OCI-M1 (cell line): Measurements from ENCODE around the gene ABTB1.
"Not testable (repeated sequence)": the region's sequence is repeated elsewhere in the genome, so short reads cannot be mapped to it uniquely, and the experiment has no call there.

Experiments
- DNase-seq: peaks from one replicate; lab custom pipeline; 2025; lab: John Stamatoyannopoulos, UW

ABTB1 gene

DNA sequence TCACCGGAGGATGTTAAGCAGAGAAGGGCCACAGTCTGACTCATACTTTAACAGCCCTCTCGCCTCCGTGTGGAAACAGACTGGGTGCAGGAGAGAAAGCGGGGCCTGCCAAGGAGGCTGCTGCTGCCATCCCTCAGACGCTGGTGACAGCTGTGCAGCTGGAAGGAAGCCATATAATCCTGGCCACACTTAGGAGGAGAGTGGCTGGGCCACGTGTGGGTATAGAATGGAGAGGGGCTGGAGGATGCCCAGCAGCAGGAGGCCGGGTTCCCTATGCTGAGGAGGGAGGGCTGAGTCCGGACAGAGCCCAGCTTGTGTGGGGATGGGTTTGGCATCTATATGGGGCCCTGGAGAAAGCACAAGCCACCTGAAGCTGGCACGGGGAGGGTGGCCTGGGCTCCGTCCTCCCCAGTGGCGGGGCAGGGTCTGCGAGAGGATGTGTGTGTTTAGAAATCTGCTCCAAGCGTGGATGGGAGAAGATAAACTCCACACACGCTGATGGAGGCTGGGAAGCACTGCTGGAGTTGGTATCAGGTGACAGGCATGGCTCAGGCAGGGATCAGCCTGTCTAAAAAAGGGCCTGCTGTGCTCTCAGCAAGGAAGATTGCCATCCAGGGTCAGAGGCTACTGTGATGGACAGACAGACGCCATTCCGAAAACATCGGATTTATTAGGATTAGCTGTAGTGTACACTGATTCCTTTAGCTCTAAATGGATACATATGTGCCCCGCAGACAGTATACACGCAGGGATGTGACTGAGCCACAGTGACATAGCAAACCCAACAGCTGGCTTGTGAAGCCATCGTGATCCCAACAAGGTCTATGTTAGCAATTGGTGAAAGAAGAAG lies 15.9 kb downstream of the ABTB1 start:
- no peak for DNase-seq

DNA sequence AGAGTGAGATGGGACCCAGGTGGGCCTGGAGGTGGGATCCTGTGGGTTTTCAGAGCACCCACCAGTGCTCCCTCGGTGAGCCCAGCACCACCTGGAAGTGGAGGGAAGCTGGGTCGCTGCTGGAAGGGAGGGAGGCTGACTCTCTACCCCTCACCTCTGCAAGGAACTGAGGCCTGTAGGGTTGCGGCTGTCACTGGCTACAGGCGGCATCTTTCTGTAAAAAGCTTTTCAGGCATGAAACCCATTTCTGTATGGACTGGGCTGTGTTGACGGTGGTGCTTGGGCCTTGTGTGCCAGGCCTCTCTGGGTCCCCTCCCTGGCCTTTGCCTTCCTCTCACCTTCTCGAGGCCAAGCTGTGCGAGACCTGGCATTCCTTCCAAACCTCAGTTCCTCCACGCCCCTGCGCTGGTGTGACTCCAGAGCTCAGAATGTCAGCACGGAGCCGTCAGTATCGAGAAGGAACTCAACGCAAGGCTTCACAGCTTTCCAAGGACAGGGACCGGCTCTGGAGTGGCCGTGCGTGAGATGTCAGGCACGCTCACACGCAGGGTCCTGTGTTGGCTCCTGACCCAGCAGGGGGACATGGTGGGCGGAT lies 16.6 kb downstream of the ABTB1 start:
- DNase-seq: no peak

DNA sequence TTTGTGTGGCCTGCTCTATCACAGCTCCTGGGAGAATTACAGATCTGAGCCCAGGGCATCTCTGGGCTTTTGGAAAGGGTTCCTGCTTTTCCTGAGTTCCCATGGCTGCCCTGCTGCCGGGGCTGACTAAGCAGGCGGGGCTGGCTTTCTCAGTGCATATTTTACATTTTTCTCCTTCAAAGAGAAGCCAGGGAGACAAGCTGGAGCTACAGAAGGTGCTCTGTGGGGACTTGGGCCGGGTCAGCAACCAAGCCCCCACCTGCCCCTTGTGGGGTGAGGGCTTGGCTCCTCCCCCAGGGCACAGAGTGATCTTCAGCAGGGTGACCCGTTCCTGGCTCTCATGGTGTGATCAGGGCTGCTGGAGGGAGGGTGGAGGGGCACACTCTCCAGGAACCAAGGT lies 17.4 kb downstream of the ABTB1 start:
- DNase-seq: no peak

DNA sequence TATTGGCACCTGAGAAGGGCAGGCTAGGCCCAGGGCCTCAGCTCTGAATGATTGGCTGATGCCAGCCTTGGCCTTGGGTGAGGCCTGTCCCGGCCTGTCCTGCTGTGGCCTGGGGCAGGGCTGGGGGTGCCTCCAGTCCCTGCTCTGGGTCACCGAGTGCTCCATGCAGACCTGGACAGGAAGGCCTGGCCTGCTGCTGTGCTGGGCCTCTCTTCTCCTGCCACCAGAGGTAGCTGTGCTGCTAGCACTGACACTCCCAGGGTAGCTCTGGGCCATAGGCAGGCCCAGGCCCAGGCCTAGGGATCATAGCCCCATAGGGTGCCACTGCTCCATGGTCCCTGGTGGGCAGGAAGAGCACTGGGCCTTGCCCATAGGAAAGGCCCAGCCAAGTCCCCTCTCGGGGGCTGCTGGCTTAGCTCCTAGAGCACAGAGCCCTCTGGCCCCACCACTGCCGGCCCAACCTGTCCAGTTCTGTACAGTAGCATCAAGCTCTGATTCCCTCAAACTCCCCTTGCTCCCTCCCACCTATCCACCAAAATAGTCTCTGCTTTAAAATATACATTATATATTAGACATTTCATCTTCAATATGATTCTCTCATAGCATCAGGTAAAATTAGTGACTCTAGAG lies 18.2 kb downstream of the ABTB1 start:
- peak; percentile 36 for DNase-seq

DNA sequence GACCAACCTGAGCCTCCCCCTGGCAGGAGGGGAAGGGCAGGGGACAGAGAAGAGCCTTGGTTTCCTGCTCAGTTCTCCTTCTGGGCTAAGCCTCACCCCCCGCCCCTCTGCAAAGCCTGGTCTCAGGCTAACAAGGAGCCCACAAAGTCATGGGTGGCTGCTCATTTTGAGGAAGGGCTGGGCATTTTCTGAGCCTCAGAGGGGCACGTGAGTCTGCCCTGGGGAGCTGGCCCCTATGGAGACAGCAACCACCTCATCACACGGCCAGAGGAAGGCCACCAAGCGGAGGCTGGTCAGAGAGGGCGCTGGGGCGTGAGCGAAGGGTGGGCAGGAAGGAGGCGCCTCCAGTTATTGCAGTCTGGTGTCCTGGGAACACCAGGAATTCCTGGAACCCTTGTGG lies 18.7 kb downstream of the ABTB1 start:
- no peak for DNase-seq

DNA sequence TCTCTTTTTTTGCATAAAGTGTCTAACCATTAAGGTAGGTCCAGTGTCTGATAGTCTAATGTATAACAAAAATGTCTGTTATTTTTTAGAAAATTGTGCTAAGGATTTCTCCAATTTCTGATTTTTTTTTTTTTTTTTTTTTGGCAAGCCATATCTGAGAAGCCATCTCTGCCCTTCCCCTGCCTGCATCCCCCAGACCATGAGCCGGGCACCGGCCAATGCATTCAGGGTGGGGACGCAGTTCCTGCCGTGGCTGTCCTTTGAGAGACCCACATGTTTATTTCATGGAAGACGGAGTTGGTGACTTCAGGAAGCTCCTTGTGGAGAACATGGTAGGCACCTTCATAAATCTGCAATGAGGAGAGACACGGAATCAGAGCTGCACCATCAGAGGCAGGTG lies 19.2 kb downstream of the ABTB1 start:
- no peak for DNase-seq

DNA sequence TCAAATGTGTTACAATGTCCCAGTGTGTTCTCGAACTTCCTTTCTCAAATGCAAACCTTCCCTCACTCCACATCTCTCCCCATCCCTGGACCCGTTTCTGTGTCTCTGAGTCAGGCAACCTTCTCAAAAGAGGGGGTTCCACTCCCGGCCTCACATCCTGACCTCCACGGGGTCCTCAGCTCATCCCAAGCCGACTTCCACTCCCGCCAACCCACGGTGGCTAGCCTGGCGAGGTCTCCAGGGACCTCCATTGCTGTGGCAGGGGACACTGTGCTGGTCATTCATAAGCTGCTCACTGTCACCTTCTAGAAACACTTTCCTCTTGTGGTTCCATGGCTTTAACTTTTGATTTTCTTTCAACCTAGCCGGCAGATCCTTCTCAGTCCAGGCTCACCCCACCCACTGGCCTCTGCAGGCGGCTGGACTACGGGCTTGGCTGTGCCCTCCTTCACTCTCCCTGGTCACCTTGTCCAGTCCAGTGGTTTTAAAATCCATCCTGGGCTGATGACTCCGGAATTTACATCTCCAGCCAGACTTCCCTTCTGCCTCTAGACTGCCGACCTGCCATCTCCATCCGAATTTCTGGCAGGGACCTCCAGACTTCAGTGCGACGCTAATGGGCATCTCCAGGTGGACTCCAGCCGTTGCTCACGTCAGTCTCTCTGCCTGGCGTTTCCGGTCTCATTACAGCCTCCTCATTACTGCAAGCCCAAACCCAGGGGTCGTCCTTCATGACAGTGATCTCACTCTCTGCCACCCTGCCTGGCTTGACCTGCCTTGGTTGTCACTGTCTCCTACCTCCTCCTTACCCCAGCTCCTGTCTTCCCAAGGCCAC lies 20.0 kb downstream of the ABTB1 start:
- DNase-seq: no peak

DNA sequence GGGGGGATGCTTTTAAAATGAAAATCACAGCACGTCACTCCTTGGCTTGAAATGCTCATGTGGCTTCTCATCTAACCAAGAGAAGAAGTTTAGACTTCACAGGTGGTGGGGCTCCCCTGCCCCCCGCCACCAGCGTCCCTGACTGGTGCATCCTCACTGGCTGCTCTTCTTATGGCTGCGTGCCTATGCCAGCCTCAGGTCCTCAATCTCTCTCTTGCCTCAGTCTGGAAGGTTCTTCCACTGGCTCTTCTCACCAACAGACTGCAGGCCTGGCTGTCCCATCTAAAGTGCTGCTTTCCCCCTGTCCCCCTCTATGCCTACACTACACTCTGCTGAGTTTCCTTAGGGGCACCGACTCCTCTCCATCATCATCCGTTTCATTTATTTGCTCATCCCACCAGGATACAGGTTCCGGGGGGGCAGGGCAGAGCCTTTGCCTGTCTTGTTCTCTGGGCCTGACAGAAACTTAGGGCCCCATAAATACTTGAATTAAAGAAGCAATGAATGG lies 20.6 kb downstream of the ABTB1 start:
- no peak for DNase-seq

DNA sequence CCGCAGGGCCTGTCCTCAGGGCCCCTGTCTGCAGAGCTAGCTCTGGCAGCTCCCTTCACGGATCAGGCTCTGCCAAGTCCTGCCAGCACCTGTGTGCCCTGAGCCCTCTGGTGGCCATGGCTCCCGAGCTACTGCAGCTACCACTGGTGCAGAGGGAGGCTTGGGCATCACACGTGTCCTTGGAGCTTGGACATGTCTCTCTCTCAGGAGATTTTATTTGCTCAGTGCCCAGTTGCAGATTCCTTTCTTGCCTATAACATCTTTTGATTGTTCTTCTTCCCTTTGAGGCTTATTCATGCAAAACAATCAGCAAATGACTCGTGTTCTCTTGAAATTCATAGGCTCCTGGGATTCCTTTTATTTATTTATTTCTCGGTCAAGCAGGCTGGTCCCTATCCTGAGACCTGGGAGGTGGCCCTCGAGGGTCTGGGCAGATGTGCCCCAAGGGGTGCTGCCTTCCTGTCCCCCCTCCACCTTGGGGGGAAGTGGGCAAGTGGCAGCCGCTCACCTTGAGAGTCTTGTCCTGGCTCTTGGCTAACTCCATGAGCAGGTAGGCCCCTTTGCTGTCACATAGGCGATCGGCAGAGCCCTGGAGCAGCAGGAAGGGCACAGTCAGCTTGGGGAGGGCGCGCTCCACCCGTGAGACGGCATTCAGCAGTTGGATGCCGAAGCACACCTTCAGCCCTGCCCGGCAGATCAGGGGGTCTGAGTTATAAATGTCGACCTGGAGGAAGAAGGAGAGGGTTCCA lies 21.9 kb downstream of the ABTB1 start:
- DNase-seq: peak; percentile 14

DNA sequence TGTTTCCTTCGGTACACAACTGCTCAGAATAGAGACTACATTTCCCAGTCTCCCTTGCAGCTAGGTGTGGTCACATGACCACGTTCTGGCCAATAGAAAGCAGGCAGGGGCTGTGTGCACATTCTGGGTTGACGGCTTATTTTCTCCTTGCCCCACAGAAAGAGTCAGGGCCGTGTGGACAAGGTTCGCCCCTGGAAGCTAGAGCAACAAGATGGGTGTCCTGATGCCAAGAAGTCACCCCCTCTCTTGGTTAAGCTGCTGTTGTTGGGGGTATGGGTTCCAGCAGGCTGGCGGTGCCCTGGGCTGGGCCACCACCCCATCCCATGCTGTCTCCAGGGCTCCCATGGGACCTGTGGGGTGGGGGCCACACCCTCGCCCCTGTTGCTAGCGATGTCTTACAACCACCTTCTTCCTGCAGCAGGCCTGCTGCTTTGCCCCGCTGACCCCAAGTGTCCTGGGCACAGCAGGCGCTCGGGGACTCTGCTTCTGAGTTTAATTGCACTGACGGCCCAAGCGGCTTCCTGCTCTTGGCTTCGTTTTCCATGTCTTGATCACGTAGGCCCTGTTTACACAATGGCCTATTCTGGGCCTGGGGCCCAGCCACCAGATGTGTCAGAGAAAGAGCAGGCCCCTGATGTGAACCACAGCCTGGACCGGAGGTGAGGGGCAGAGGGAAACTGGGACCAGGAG lies 24.9 kb downstream of the ABTB1 start:
- peak; percentile 69 for DNase-seq

DNA sequence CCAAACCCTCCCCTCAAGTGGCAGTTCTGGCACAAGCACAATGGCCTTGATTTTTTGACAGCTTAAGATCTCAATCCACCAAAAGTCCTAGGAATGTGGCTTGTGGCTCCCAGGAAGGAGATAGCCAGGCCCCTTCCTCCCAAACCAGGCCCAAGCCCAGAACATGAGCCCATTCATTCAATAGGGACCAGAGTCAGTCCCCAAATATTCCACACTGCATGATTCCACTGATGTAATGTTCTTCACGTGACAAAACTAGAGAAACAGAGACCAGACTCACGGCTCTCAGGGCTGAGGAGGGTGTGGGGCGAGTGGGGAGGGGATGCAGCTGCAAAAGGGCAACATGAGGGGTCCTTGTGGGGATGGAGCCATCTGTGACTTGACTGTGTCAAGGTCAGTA lies 25.5 kb downstream of the ABTB1 start:
- no peak for DNase-seq

DNA sequence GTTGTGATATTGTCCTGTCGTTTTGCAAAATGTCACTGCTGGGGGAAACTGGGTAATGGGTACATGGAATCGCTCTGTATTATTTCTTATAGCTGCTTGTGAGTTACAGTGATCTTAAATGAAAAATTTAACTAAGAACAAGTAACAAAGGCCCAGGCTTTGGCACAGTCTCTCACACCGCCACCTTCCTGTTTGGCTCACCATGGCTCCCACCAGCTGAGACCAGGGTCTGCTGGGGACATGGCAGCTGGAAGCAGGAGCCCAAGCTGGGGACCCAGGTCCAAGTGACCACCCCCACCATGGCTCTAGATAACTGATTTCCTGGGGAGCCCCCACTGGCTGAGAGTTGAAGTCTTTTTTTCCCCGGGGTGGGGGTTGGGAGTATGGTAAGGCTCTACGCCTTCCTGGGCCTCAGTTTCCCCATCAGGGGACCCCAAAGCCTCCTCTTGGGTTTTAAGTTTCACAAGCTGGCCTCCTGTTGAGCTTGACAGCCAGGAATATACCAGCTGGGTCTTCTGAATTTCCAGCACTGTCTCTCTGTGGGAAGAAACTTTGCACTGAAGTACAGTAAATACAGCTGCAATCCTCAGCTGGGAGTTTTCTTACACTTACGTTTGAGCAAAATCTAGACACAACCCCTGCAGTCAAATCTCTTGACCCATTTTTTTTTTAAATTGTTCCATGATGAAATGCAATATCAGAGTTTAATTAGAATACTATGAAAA lies 26.1 kb downstream of the ABTB1 start:
- DNase-seq: no peak

DNA sequence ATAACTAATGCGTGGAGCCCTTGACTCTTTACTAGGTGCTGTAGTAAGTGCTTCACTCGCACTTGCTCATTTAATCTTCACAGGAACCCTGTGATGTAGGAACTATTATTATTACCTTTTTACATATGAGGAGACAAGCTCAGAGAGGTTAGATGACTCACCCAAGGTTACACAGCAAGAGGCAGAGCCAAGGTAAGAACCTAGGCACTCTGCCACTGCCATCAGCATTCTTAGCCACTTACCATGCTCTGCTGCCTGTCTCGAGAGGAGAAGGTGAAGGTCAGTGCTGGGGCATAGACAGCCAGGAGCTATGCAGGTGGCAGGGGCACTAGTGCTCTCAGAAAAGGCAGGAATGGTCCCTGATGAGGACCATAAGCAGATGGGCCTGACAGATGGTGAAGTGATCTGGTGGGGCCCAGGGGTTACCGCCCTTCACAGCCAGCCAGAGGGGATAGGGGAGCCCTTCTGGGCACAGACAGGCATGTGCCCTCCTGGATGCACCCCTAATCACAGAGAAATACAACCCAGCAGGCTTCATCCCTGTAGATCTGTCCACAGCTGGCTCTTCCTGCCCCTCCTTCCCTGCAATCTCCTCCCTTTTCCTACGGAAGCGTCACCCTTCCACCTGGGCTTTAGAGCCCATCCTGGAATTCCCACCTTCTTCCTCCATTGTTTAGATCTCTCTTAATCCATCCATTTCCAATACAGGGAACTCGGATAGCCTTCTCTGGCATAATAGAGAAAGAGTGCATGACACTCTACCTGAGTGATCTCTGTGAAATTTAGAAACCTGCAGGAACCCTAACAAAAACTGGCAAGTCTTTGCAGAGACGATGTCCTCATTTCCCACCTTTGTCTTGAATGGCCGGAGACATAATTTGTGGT lies 26.9 kb downstream of the ABTB1 start:
- DNase-seq: no peak

DNA sequence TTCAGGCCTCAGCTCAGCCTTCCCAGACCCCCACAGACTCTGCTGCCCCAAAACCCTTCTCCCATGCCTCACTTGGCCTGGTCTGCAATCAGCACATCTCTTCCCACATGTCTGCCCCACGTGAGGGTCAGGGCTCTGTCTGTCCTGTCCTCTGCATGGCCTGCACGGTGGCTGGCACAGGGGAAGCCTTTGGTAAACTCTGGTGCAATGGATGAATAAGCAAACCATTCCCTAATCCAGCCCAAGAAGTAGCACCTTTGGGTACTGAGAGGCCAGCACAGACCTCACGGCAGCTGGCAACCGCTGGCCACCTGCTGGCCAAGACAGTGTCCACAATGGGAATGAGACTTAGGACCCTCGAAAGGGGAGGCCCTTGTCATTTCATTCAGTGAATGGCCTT lies 27.7 kb downstream of the ABTB1 start:
- DNase-seq: no peak

DNA sequence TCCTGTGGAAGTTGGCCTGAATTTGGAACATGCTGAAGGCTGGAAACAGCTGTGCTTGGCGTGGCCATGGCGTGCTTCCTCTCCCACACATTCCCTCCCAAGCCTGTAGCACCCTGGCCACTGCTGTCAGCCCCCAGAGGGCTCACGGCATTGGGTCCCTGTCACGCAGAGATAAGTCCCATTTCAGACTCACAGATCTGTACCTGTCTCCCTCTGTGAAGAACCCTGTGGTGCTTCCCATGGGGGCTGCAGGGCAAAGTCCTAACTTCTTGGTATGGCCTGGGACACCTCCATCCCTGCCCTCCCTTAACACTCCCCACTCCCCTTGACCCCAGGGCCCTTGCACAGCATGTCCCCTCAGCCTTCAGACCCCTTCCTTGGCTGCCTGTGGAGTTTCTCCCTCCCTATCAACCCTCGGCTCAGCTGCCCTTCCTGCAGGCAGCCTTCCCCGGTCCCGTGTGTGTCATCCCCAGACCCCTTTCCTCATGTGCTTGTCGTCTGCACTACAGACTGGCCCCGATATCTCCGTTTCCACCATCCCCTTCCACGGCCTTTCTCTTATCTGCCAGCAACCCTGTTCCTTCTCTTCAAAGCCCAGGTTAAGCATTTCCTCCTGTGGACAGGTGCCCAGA lies 28.6 kb downstream of the ABTB1 start:
- no peak for DNase-seq

DNA sequence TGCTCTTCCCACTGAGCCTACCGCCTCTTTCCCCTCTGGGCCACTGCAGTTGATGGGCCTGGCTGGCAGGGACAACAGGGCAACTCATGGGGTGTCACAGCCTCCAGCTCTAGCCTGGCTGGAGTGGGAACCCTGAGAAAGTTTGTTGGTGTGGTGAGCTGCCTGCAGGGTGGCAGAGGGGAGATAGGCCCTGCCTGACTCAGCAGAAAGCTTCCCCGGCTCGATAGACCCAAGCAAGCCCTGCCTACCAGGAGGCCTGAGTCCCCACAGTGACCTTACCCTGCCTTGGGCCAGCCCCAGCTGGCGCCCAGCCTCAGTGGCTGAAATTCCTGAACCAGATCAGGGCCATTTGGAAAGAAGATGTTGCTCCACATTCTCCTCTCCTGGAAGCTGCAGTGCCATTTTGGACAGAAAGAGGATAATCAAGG lies 29.4 kb downstream of the ABTB1 start:
- peak; percentile 48 for DNase-seq

DNA sequence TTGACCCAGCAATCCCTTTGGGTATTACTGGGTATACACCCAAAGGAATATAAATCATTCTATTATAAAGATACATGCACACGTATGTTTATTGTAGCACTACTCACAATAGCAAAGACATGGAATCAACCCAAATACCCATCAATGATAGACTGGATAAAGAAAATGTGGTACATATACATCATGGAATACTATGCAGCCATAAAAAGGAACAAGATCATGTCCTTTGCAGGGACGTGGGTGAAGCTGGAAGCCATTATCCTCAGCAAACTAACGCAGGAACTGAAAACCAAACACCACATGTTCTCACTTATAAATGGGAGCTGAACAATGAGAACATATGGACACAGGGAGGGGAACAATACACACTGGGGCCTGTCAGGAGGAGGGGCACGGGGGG lies 32.1 kb downstream of the ABTB1 start:
- DNase-seq: not testable (repeated sequence)

DNA sequence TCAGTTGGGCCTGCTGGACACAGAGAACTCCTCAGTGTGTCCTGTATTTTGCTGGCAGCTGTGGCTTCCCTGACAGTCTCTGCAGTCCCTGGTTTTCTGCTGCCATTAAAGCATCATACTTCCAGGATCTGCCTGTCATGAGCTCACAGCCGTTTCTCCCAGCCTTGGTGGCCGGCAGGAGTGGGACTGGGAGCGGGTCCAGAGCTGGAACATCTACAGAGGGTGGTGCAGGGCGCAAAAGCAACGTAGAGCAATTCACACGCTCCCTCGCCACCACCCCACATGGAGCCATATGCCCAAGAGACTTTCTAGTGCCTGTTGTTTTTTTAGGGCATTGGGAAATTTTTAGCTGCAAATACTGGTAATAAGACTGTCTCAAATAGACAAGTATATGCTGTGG lies 33.6 kb downstream of the ABTB1 start:
- DNase-seq: no peak
